ENCODE data around the gene IL11. TPM values are rescaled to one million over a fixed set of nuclear protein-coding genes. Genes with fewer than 3 reads are reported as not detected.

Gene IL11
- total and polyA plus RNA-seq, 2 of the 13 experiments (the other 11 are each of a cell fraction or from before 2014, with no cell fraction given): 2.5 to 2.9 TPM

- ATAC-seq (peak; percentile 32), DNase-seq (ENCODE audit: low spot score) (no peak), FAIRE-seq (no peak)
- POLR2A ChIA-PET: interaction anchor here (1.2 to 2.3 kb wide), 2 partner anchors 31 to 37 kb away, joined by 5 to 6 read pairs; partner anchors contain the start of genes KMT5C and UBE2S
- in situ Hi-C loops (cut with HindIII; ENCODE audit: extremely low pct_ligation_motif_present, low pct_unique_long_range_greater_than_20kb) (no loop called here), intact Hi-C loops (cut with micrococcal nuclease; ENCODE audit: unreplicated experiment) (no loop called here)
- Histone ChIP-seq H3K9me3 (ENCODE audit: low read length) (no peaks in the 10 kb centered on the region), H3K4me1 (ENCODE audit: insufficient read depth, low read length) (peaks cover 73% of the 10 kb centered on the region), H3K9ac (ENCODE audit: insufficient read depth, low read depth, low read length) (peak within 1 kb of the TSS; percentile 47; the same call in 1 of the 2 replicates), H3K36me3 (replicated peaks in 1 of 2; ENCODE audit: control insufficient read depth in 1 of 2, insufficient read depth in 2 of 2, low read length in 2 of 2) (no peaks in the 10 kb centered on the region), H3K27me3 (ENCODE audit: control insufficient read depth in 1 of 2, insufficient read depth in 2 of 2, low read length in 2 of 2) (peaks cover 2 to 15% of the 10 kb centered on the region in 2 experiments; a peak in 3 of 5 replicates), H4K20me1 (ENCODE audit: insufficient read depth, low read length) (no peaks in the 10 kb centered on the region), H3K4me3 (replicated peaks in 1 of 3; ENCODE audit: insufficient read depth in 1 of 3, low read depth in 2 of 3, low read length in 3 of 3) (peak within 1 kb of the TSS; percentile 2 to 68 (median 35); a peak in 5 of 6 replicates), H2AFZ (ENCODE audit: low read length) (no peak within 1 kb of the TSS), H3K79me2 (ENCODE audit: insufficient read depth, low read length) (no peaks in the 10 kb centered on the region), H3K27ac (ENCODE audit: extremely low read length, insufficient read depth, low read length) (no peak within 1 kb of the TSS), H3K4me2 (ENCODE audit: low read depth, low read length) (peak within 1 kb of the TSS; percentile 85)
- TF ChIP-seq RFX1 (IDR thresholded peaks at IDR 0.05) (peak; percentile 11; the same call in 1 of the 2 replicates), ZNF878 (CRISPR knock-in tag; IDR thresholded peaks at IDR 0.05) (no peak), ZNF414 (CRISPR knock-in tag; IDR thresholded peaks at IDR 0.05) (no peak), MAX (IDR thresholded peaks at IDR 0.05) (0 out of 2 replicates have a peak, but pooled peaks have one; percentile 5)
- CTCF ChIA-PET (ENCODE audit: low intra/inter-chr PET ratio, low total read pairs): no interaction called here
- 51% methylated on average over 12 of the region's 21 CpGs for WGBS (ENCODE audit: low lambda C conversion rate)
- no TSS peak for BruUV-seq (replicated peaks)
Measured at GRCh38 chr19:55376241-55376933, 6.1 kb upstream of the IL11 start, which contains the start of gene TMEM190. TMEM190 (plus strand) TSS chr19:55376826; CDS start chr19:55376854, 28 bp downstream.

- peak overlapping the region; percentile 51; the same call in 1 of the 2 replicates for H3K9ac ChIP-seq (ENCODE audit: insufficient read depth, low read depth, low read length)
- WGBS (ENCODE audit: low lambda C conversion rate): 1% methylated on average over 4 of the region's 31 CpGs
- POLR2A ChIA-PET: interaction anchor here (0.6 to 0.7 kb wide), 2 partner anchors 35 to 87 kb away, joined by 3 read pairs; partner anchors contain the start of genes ISOC2 and KMT5C
- peak; percentile 20; the same call in 1 of the 2 replicates for TF ChIP-seq MYC (CRISPR knock-in tag; IDR thresholded peaks at IDR 0.05; ENCODE audit: borderline replicate concordance)
- TF ChIP-seq ZFY (CRISPR knock-in tag; IDR thresholded peaks at IDR 0.05): 0 out of 2 replicates have a peak, but pooled peaks have one; percentile 21
- peak; percentile 37; the same call in 1 of the 2 replicates for TF ChIP-seq IRF9 (CRISPR knock-in tag; IDR thresholded peaks at IDR 0.05; ENCODE audit: borderline replicate concordance)
- TF ChIP-seq ZBTB2 (CRISPR knock-in tag; IDR thresholded peaks at IDR 0.05; ENCODE audit: low read depth): no peak
- peak; percentile 40 for TF ChIP-seq TEAD3 (CRISPR knock-in tag; optimal IDR thresholded peaks at IDR 0.05; ENCODE audit: borderline replicate concordance)
- TF ChIP-seq HNRNPLL (IDR thresholded peaks at IDR 0.05; ENCODE audit: low read depth, low read length, poor library complexity, severe bottlenecking): peak; percentile 27
- TF ChIP-seq SP5 (CRISPR knock-in tag; IDR thresholded peaks at IDR 0.05; ENCODE audit: borderline replicate concordance, low read depth): 0 out of 2 replicates have a peak, but pooled peaks have one; percentile 29
Measured at GRCh38 chr19:55373993-55374757, 3.9 kb upstream of the IL11 start.

More at GRCh38 chr19:55373993-55374757, 3.9 kb upstream of the IL11 start:
- H3K9me3 ChIP-seq (ENCODE audit: low read length): no peaks in the 10 kb centered on the region
- no peaks in the 10 kb centered on the region for H4K20me1 ChIP-seq (ENCODE audit: insufficient read depth, low read length)
- CTCF ChIA-PET (ENCODE audit: low intra/inter-chr PET ratio, low total read pairs): no interaction called here
- no peaks in the 10 kb centered on the region for H3K36me3 ChIP-seq (replicated peaks in 1 of 2; ENCODE audit: control insufficient read depth in 1 of 2, insufficient read depth in 2 of 2, low read length in 2 of 2)
- ATAC-seq (peak; percentile 20), FAIRE-seq (no peak), DNase-seq (ENCODE audit: low spot score) (no peak)
- no TSS peak for BruUV-seq (replicated peaks)
- intact Hi-C loops (cut with micrococcal nuclease; ENCODE audit: unreplicated experiment): no loop called here
- H3K4me3 ChIP-seq (replicated peaks in 1 of 3; ENCODE audit: insufficient read depth in 1 of 3, low read depth in 2 of 3, low read length in 3 of 3): peak overlapping the region; percentile 44 to 70 (median 48)
- H2AFZ ChIP-seq (ENCODE audit: low read length): no peak overlapping the region
- peaks cover 5 to 30% of the 10 kb centered on the region in 2 experiments; a peak in 4 of 5 replicates for H3K27me3 ChIP-seq (ENCODE audit: control insufficient read depth in 1 of 2, insufficient read depth in 2 of 2, low read length in 2 of 2)
- in situ Hi-C loops (cut with HindIII; ENCODE audit: extremely low pct_ligation_motif_present, low pct_unique_long_range_greater_than_20kb): no loop called here
- no peak overlapping the region for H3K27ac ChIP-seq (ENCODE audit: extremely low read length, insufficient read depth, low read length)
- peak overlapping the region; percentile 87 for H3K4me2 ChIP-seq (ENCODE audit: low read depth, low read length)
- no peaks in the 10 kb centered on the region for H3K79me2 ChIP-seq (ENCODE audit: insufficient read depth, low read length)
- H3K4me1 ChIP-seq (ENCODE audit: insufficient read depth, low read length): peaks cover 75% of the 10 kb centered on the region
